22Rv1 (cell line): ENCODE data around the gene DHX32.

Source experiments
- CTCF ChIP-seq: fragments of 450-650 bp; IDR thresholded peaks from 2 replicates; pipeline ENCODE4 v1.5.1; 2017; ENCODE audit warnings: mild to moderate bottlenecking
- ZFX ChIP-seq: fragments of 450-650 bp; IDR thresholded peaks from 2 replicates; pipeline ENCODE4 v1.6.1; 2017; ENCODE audit warnings: antibody characterized with exemption, borderline replicate concordance

- TF ChIP-seq CTCF (no peak), ZFX (no peak)
Measured at GRCh38 chr10:125797424-125797823, 83.7 kb downstream of the DHX32 start.
